Neutrophil (primary cell): ENCODE data around the gene PRR5L.

Experiments used
- H3K27ac ChIP-seq: fragments of 200-600 bp; sonication (generic); 2 replicates; pipeline ENCODE4 v1.5.1; 2016; ENCODE audit warnings: mild to moderate bottlenecking, moderate library complexity
- H3K27me3 ChIP-seq: fragments of 200-600 bp; sonication (generic); 2 replicates; pipeline ENCODE4 v1.6.0; 2016; ENCODE audit warnings: mild to moderate bottlenecking
- H3K36me3 ChIP-seq: fragments of 200-600 bp; sonication (generic); 2 replicates; pipeline ENCODE4 v1.5.1; 2017
- H3K4me1 ChIP-seq, 2 experiments: fragments of 200-600 bp in 1 of 2; sonication (generic) in 1 of 2; 1 replicate in 1 of 2; 2 replicates in 1 of 2; pipeline versions ENCODE4 v1.5.1 to v1.6.1; 2013 to 2016; ENCODE audit warnings: low read depth in 1 of 2, low read length in 1 of 2, mild to moderate bottlenecking in 1 of 2, moderate library complexity in 1 of 2; ENCODE audit not compliant: control insufficient read depth in 1 of 2, insufficient read depth in 1 of 2
- H3K4me3 ChIP-seq, 2 experiments: fragments of 200-600 bp in 1 of 2; sonication (generic) in 1 of 2; 1 replicate in 1 of 2; 2 replicates in 1 of 2; pipeline ENCODE4 v1.5.1; 2013 to 2016; ENCODE audit warnings: low read depth in 1 of 2, low read length in 1 of 2, mild to moderate bottlenecking in 1 of 2, moderate library complexity in 1 of 2
- H3K9me3 ChIP-seq: fragments of 200-600 bp; sonication (generic); 2 replicates; pipeline ENCODE4 v1.5.1; 2016
- CTCF ChIP-seq: fragments of 200-600 bp; sonication (generic); IDR thresholded peaks from 2 replicates; pipeline ENCODE4 v1.5.1; 2016; ENCODE audit warnings: antibody characterized with exemption

Gene PRR5L

GRCh38 chr11:36417154-36417553, 121.1 kb downstream of the PRR5L start:
- H3K27me3 ChIP-seq, result no peaks in the 10 kb centered on the region
- H3K4me3 ChIP-seq, result peak overlapping the region; percentile 21 to 25
- no peaks in the 10 kb centered on the region for H3K9me3 ChIP-seq
- peak overlapping the region; percentile 94 for H3K27ac ChIP-seq
- TF ChIP-seq CTCF, result peak; percentile 56
- peaks cover 45 to 67% of the 10 kb centered on the region in 2 experiments for H3K4me1 ChIP-seq
- H3K36me3 ChIP-seq, result no peaks in the 10 kb centered on the region

GRCh38 chr11:36419791-36420424, 123.8 kb downstream of the PRR5L start:
- no peak overlapping the region for H3K4me3 ChIP-seq
- H3K27me3 ChIP-seq, result no peaks in the 10 kb centered on the region
- no peaks in the 10 kb centered on the region for H3K36me3 ChIP-seq
- peaks cover 33 to 53% of the 10 kb centered on the region in 2 experiments for H3K4me1 ChIP-seq
- no peaks in the 10 kb centered on the region for H3K9me3 ChIP-seq
- H3K27ac ChIP-seq, result no peak overlapping the region
- no peak for TF ChIP-seq CTCF

- no peak for TF ChIP-seq CTCF
- Histone ChIP-seq H3K4me3 (no peak overlapping the region), H3K27ac (no peak overlapping the region), H3K36me3 (no peaks in the 10 kb centered on the region), H3K9me3 (no peaks in the 10 kb centered on the region), H3K4me1 (peaks cover 20 to 48% of the 10 kb centered on the region in 2 experiments), H3K27me3 (no peaks in the 10 kb centered on the region)
Observed at GRCh38 chr11:36421546-36422155, 125.6 kb downstream of the PRR5L start.

- Histone ChIP-seq H3K27me3 (no peaks in the 10 kb centered on the region), H3K27ac (no peak overlapping the region), H3K36me3 (no peaks in the 10 kb centered on the region), H3K9me3 (no peaks in the 10 kb centered on the region), H3K4me3 (no peak overlapping the region), H3K4me1 (peaks cover 13 to 31% of the 10 kb centered on the region in 2 experiments)
- TF ChIP-seq CTCF, result no peak
Observed at GRCh38 chr11:36425561-36426081, 129.5 kb downstream of the PRR5L start.

GRCh38 chr11:36426226-36426848, 130.2 kb downstream of the PRR5L start:
- Histone ChIP-seq H3K4me1 (peaks cover 13 to 26% of the 10 kb centered on the region in 2 experiments), H3K4me3 (no peak overlapping the region), H3K9me3 (no peaks in the 10 kb centered on the region), H3K36me3 (no peaks in the 10 kb centered on the region), H3K27ac (peak overlapping the region; percentile 55), H3K27me3 (no peaks in the 10 kb centered on the region)
- no peak for TF ChIP-seq CTCF
